Measurements from ENCODE around the gene CEP104. TPM values are rescaled to one million over a fixed set of nuclear protein-coding genes. Genes with fewer than 3 reads are reported as not detected.

CEP104 gene
- polyA plus RNA-seq, 1 donor from 2014 or later = 8.1 TPM

DNA sequence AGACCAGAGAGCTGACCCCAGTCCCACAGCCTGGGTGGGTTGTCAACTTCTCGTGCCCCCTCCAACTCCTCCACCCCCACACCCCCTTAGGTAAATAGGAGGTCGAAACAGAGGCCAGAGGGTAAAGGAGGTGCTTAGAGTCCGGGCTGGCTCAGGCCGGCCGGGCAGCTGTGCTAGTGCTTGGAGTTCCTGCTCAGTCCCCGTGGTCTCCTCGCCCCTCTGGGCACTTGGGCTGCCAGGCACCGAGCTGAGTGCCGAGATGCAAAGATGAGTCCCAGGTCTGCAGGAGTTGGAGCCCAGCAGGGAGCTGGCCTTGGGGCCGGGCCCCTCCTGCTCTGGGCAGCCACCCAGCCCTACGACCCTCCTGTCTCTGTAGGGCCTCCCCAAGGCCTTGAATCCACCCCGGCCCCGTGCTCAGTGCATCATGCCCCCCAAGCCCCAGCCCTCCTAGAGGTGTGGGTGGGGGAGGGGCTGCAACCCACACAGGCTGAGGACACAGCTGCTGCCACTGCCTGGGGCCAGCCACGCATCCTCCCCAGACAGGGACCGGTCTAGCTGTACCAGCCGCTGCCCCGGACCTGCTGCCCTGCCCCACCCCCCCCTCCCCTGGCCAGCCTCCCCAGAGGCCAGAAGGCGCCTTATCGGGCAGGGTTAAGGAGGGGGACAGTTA, 82.6 kb downstream of the CEP104 start:
- TF ChIP-seq EZH2 (IDR thresholded peaks at IDR 0.05; ENCODE audit: borderline replicate concordance, insufficient read depth, low read length, poor library complexity, severe bottlenecking) = no peak
- TF ChIP-seq, protein P1, sequence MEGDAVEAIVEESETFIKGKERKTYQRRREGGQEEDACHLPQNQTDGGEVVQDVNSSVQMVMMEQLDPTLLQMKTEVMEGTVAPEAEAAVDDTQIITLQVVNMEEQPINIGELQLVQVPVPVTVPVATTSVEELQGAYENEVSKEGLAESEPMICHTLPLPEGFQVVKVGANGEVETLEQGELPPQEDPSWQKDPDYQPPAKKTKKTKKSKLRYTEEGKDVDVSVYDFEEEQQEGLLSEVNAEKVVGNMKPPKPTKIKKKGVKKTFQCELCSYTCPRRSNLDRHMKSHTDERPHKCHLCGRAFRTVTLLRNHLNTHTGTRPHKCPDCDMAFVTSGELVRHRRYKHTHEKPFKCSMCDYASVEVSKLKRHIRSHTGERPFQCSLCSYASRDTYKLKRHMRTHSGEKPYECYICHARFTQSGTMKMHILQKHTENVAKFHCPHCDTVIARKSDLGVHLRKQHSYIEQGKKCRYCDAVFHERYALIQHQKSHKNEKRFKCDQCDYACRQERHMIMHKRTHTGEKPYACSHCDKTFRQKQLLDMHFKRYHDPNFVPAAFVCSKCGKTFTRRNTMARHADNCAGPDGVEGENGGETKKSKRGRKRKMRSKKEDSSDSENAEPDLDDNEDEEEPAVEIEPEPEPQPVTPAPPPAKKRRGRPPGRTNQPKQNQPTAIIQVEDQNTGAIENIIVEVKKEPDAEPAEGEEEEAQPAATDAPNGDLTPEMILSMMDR (IDR thresholded peaks at IDR 0.05; ENCODE audit: poor library complexity, severe bottlenecking) = no peak
- no peak for TF ChIP-seq MXI1 (conservative IDR thresholded peaks at IDR 0.05; ENCODE audit: poor library complexity, severe bottlenecking)
- no peak for TF ChIP-seq POLR2AphosphoS5 (IDR thresholded peaks at IDR 0.05)
- TF ChIP-seq EP300 (conservative IDR thresholded peaks at IDR 0.05; ENCODE audit: poor library complexity, severe bottlenecking) = no peak
- TF ChIP-seq SMC3 (conservative IDR thresholded peaks at IDR 0.05; ENCODE audit: poor library complexity) = no peak
- no peak for TF ChIP-seq RAD21 (conservative IDR thresholded peaks at IDR 0.05)
- TF ChIP-seq, protein P2, sequence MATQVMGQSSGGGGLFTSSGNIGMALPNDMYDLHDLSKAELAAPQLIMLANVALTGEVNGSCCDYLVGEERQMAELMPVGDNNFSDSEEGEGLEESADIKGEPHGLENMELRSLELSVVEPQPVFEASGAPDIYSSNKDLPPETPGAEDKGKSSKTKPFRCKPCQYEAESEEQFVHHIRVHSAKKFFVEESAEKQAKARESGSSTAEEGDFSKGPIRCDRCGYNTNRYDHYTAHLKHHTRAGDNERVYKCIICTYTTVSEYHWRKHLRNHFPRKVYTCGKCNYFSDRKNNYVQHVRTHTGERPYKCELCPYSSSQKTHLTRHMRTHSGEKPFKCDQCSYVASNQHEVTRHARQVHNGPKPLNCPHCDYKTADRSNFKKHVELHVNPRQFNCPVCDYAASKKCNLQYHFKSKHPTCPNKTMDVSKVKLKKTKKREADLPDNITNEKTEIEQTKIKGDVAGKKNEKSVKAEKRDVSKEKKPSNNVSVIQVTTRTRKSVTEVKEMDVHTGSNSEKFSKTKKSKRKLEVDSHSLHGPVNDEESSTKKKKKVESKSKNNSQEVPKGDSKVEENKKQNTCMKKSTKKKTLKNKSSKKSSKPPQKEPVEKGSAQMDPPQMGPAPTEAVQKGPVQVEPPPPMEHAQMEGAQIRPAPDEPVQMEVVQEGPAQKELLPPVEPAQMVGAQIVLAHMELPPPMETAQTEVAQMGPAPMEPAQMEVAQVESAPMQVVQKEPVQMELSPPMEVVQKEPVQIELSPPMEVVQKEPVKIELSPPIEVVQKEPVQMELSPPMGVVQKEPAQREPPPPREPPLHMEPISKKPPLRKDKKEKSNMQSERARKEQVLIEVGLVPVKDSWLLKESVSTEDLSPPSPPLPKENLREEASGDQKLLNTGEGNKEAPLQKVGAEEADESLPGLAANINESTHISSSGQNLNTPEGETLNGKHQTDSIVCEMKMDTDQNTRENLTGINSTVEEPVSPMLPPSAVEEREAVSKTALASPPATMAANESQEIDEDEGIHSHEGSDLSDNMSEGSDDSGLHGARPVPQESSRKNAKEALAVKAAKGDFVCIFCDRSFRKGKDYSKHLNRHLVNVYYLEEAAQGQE (IDR thresholded peaks at IDR 0.05; ENCODE audit: borderline replicate concordance) = no peak
- TF ChIP-seq TAF1 (IDR thresholded peaks at IDR 0.05; ENCODE audit: low read depth) = no peak
- no peak overlapping the region for H2AFZ ChIP-seq (ENCODE audit: low read depth, low read length)
- H3K27me3 ChIP-seq (ENCODE audit: insufficient read depth, low read depth, low read length) = peaks cover 4% of the 10 kb centered on the region
- no peak overlapping the region for H3K9ac ChIP-seq (ENCODE audit: low read length)
- no peak overlapping the region for H3K4me3 ChIP-seq (ENCODE audit: low read length)
- no peaks in the 10 kb centered on the region for H3K9me2 ChIP-seq (ENCODE audit: insufficient read depth, low read length)
- no peak overlapping the region for H3K27ac ChIP-seq (ENCODE audit: low read length)
- H3K36me3 ChIP-seq (ENCODE audit: insufficient read depth, low read length) = no peaks in the 10 kb centered on the region
- no peak overlapping the region for H3K4me2 ChIP-seq (ENCODE audit: low read length)
- H3K9me3 ChIP-seq (ENCODE audit: low read length) = no peaks in the 10 kb centered on the region
- H3K79me2 ChIP-seq (replicated peaks; ENCODE audit: insufficient read depth, low read length) = no peaks in the 10 kb centered on the region
- no peaks in the 10 kb centered on the region for H4K20me1 ChIP-seq (ENCODE audit: insufficient read depth)
- no peaks in the 10 kb centered on the region for H3F3A ChIP-seq (ENCODE audit: insufficient read depth, low read length, poor library complexity, severe bottlenecking)

DNA sequence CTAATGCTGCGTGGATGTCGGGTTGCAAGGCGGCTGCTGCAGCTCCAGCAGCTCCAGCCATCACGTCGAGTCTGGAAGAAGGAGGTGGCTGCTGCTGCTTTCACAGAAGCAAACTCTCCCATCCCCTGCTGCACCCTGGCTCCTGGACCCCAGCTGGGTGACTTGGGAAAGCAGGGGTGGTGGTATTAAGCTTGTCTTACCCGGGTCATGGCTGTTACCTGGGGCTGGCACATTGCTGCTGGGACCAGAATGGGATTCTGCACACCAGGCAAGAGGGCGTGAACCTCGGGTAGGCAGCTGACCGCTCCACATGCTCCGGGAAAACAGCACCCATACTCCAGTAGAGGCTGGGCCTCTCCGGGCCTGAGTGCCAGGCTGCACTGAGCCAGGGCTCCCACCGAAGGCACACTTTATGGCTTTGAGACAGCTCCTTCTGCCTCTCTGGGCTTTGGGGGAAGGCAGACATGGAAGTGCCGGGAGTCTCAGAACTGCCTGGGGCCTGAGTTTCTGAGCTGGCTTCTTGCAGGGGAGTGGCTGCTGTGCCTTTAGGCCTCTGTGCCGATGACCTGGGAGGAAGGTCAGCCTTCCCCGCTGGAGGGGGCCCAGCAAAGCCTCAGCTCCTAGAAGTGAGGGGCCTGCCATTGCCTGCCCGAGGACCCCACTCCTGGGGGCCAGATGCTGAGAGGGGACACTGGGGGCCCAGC, 83.3 kb downstream of the CEP104 start:
- H3K4me2 ChIP-seq (ENCODE audit: low read length) = no peak overlapping the region
- H3K4me3 ChIP-seq (ENCODE audit: low read length) = no peak overlapping the region
- H2AFZ ChIP-seq (ENCODE audit: low read depth, low read length) = no peak overlapping the region
- no peaks in the 10 kb centered on the region for H3K79me2 ChIP-seq (replicated peaks; ENCODE audit: insufficient read depth, low read length)
- no peaks in the 10 kb centered on the region for H4K20me1 ChIP-seq (ENCODE audit: insufficient read depth)
- H3K27ac ChIP-seq (ENCODE audit: low read length) = no peak overlapping the region
- no peak for TF ChIP-seq MXI1 (conservative IDR thresholded peaks at IDR 0.05; ENCODE audit: poor library complexity, severe bottlenecking)
- no peak for TF ChIP-seq TAF1 (IDR thresholded peaks at IDR 0.05; ENCODE audit: low read depth)
- TF ChIP-seq POLR2AphosphoS5 (IDR thresholded peaks at IDR 0.05) = no peak
- TF ChIP-seq, protein P1 (IDR thresholded peaks at IDR 0.05; ENCODE audit: poor library complexity, severe bottlenecking) = no peak
- TF ChIP-seq EP300 (conservative IDR thresholded peaks at IDR 0.05; ENCODE audit: poor library complexity, severe bottlenecking) = no peak
- no peak for TF ChIP-seq SMC3 (conservative IDR thresholded peaks at IDR 0.05; ENCODE audit: poor library complexity)
- no peak for TF ChIP-seq EZH2 (IDR thresholded peaks at IDR 0.05; ENCODE audit: borderline replicate concordance, insufficient read depth, low read length, poor library complexity, severe bottlenecking)
- TF ChIP-seq, protein P2 (IDR thresholded peaks at IDR 0.05; ENCODE audit: borderline replicate concordance) = no peak
- TF ChIP-seq RAD21 (conservative IDR thresholded peaks at IDR 0.05) = no peak
- no peaks in the 10 kb centered on the region for H3F3A ChIP-seq (ENCODE audit: insufficient read depth, low read length, poor library complexity, severe bottlenecking)
- no peaks in the 10 kb centered on the region for H3K36me3 ChIP-seq (ENCODE audit: insufficient read depth, low read length)
- no peaks in the 10 kb centered on the region for H3K9me3 ChIP-seq (ENCODE audit: low read length)
- no peaks in the 10 kb centered on the region for H3K9me2 ChIP-seq (ENCODE audit: insufficient read depth, low read length)
- no peak overlapping the region for H3K9ac ChIP-seq (ENCODE audit: low read length)
- peaks cover 4% of the 10 kb centered on the region for H3K27me3 ChIP-seq (ENCODE audit: insufficient read depth, low read depth, low read length)

Data from neural cell (in vitro differentiated cells).